ENCODE data around the gene RNF144B. TPM values are rescaled to one million over a fixed set of nuclear protein-coding genes. Genes with fewer than 3 reads are reported as not detected.
"Not testable (repeated sequence)": the region's sequence is repeated elsewhere in the genome, so short reads cannot be mapped to it uniquely, and the experiment has no call there.

RNF144B gene
- total and polyA plus RNA-seq, 8 donors = 1.7 to 81.7 (median 5.1) TPM

- DNase-seq = no peak
- Histone ChIP-seq H3K4me3 (no peak overlapping the region), H3K36me3 (no peaks in the 10 kb centered on the region), H3K27ac (peak overlapping the region in 3 of 5 donors; percentile 5 to 17 (median 8)), H3K4me1 (peaks cover 4 to 19% (median 12%) of the 10 kb centered on the region in 4 donors), H3K9me3 (no peaks in the 10 kb centered on the region), H3K27me3 (no peaks in the 10 kb centered on the region)
- WGBS, 5 donors = 32 to 49% (median 37%) methylated on average over 2 of the region's 2 CpGs
- intact Hi-C loops (cut with DNase I; ENCODE audit: low total_unique reads) = no loop called here
- TF ChIP-seq CTCF (IDR thresholded peaks at IDR 0.05) = no peak
- TF ChIP-seq POLR2A (IDR thresholded peaks at IDR 0.05) = no peak
- no peak for TF ChIP-seq EP300 (IDR thresholded peaks at IDR 0.05)
- peak in 1 of 3 donors; percentile 64 for TF ChIP-seq POLR2AphosphoS5 (IDR thresholded peaks at IDR 0.05)
These were observed 25.0 kb upstream of the RNF144B start for GRCh38 chr6:18362058-18362561.

- no peaks in the 10 kb centered on the region for H3K9me3 ChIP-seq
- no peak for DNase-seq
- H3K4me1 ChIP-seq = peaks cover 4 to 19% (median 12%) of the 10 kb centered on the region in 4 donors
- H3K4me3 ChIP-seq = no peak overlapping the region
- no peaks in the 10 kb centered on the region for H3K36me3 ChIP-seq
- WGBS, 5 donors = 85 to 89% (median 87%) methylated on average over 5 of the region's 5 CpGs
- TF ChIP-seq POLR2A (IDR thresholded peaks at IDR 0.05) (no peak), EP300 (IDR thresholded peaks at IDR 0.05) (no peak), POLR2AphosphoS5 (IDR thresholded peaks at IDR 0.05) (no peak), CTCF (IDR thresholded peaks at IDR 0.05) (no peak)
- no peak overlapping the region for H3K27ac ChIP-seq
- intact Hi-C loops (cut with DNase I; ENCODE audit: low total_unique reads) = no loop called here
- H3K27me3 ChIP-seq = no peaks in the 10 kb centered on the region
These were observed 23.4 kb upstream of the RNF144B start for GRCh38 chr6:18363746-18364145.

GRCh38 chr6:18364561-18364960 is 22.6 kb upstream of the RNF144B start:
- intact Hi-C loops (cut with DNase I; ENCODE audit: low total_unique reads); H3K27ac ChIP-seq; DNase-seq; H3K27me3 ChIP-seq; H3K4me3 ChIP-seq; H3K9me3 ChIP-seq; H3K36me3 ChIP-seq: not testable (repeated sequence)
- H3K4me1 ChIP-seq = peaks cover 4 to 19% (median 12%) of the 10 kb centered on the region in 4 donors
- 47 to 90% (median 62%) methylated on average over 2 of the region's 2 CpGs for WGBS, 5 donors

GRCh38 chr6:18367371-18367770 is 19.8 kb upstream of the RNF144B start:
- no peak for DNase-seq
- H3K36me3 ChIP-seq = no peaks in the 10 kb centered on the region
- H3K4me1 ChIP-seq = peaks cover 0 to 4% (median 2%) of the 10 kb centered on the region in 4 donors

More at GRCh38 chr6:18367371-18367770, 19.8 kb upstream of the RNF144B start:
- Histone ChIP-seq H3K27me3 (no peaks in the 10 kb centered on the region), H3K4me3 (no peak overlapping the region), H3K27ac (no peak overlapping the region), H3K9me3 (no peaks in the 10 kb centered on the region)
- intact Hi-C loops (cut with DNase I; ENCODE audit: low total_unique reads) = no loop called here
- WGBS, 5 donors = 83 to 98% (median 97%) methylated on average over 8 to 11 of the region's 11 CpGs
- TF ChIP-seq POLR2AphosphoS5 (IDR thresholded peaks at IDR 0.05) (no peak), CTCF (IDR thresholded peaks at IDR 0.05) (no peak), EP300 (IDR thresholded peaks at IDR 0.05) (no peak), POLR2A (IDR thresholded peaks at IDR 0.05) (no peak)

Measured in stomach (tissue), 9 donors.